GM18499 (cell line): Measurements from ENCODE around the gene RPS27A.
A peak's percentile ranks its signal among the peaks of the same experiment; 100 is the strongest.
"Not testable (repeated sequence)": the region's sequence is repeated elsewhere in the genome, so short reads cannot be mapped to it uniquely, and the experiment has no call there.

Experiments used
- ATAC-seq: cut with Tn5 transposase; IDR thresholded peaks from one replicate; pipeline ENCODE4 v1.9.1; 2021; ENCODE audit warnings: moderate number of reproducible peaks; ENCODE audit not compliant: insufficient read depth, unreplicated experiment

RPS27A gene

GRCh38 chr2:55235724-55236538, 3.4 kb downstream of the RPS27A start:
- ATAC-seq = no peak

DNA sequence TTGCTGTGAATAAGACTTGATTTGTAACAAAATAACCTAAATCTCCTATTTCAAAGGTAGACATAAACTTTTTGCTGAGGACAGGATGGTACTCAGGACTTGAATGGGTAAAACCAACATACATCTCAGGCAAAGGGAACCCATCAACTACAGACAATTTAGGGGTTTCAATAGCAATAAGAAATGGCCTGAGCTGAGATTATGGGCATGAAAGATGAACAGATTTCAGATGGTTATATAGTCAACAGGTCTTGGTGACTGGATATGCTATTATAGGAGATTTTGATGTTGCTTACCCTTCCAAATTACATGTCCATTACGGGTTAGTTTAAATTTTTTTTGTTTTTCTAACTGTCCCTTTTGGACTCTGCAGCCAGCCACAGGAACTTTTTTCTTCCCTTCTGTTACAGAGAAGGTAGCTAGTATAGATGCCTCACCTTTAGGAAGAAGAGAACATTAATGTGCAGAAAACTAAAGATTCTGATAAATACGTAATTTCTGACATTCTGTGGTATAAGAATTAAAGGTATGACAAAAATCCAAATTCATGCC, 4.6 kb downstream of the RPS27A start:
- no peak for ATAC-seq

- ATAC-seq = no peak
These were observed 7.3 kb downstream of the RPS27A start for GRCh38 chr2:55239656-55240222.

DNA sequence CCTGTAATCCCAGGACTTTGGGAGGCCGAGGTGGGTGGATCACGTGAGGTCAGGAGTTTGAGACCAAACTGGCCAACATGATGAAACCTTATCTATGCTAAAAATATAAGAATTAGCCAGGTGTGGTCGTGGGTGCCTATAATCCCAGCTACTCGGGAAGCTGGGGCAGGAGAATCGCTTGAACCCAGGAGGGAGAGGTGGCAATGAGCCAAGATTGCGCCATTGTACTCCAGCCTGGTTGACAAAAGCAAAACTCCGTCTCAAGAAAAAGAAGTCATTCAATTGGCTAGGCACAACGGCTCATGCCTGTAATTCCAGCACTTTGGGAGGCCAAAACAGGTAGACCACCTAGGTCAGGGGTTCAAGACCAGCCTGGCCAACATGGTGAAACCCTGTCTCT, 9.1 kb downstream of the RPS27A start:
- not testable (repeated sequence) for ATAC-seq

- no peak for ATAC-seq
These were observed 10.1 kb downstream of the RPS27A start for GRCh38 chr2:55242617-55243016.

- no peak for ATAC-seq
These were observed 12.9 kb downstream of the RPS27A start for GRCh38 chr2:55245411-55245810.

GRCh38 chr2:55247025-55247424, 14.5 kb downstream of the RPS27A start:
- ATAC-seq = no peak

GRCh38 chr2:55252832-55253231, 20.3 kb downstream of the RPS27A start:
- no peak for ATAC-seq

GRCh38 chr2:55259586-55259985, 27.1 kb downstream of the RPS27A start:
- not testable (repeated sequence) for ATAC-seq

DNA sequence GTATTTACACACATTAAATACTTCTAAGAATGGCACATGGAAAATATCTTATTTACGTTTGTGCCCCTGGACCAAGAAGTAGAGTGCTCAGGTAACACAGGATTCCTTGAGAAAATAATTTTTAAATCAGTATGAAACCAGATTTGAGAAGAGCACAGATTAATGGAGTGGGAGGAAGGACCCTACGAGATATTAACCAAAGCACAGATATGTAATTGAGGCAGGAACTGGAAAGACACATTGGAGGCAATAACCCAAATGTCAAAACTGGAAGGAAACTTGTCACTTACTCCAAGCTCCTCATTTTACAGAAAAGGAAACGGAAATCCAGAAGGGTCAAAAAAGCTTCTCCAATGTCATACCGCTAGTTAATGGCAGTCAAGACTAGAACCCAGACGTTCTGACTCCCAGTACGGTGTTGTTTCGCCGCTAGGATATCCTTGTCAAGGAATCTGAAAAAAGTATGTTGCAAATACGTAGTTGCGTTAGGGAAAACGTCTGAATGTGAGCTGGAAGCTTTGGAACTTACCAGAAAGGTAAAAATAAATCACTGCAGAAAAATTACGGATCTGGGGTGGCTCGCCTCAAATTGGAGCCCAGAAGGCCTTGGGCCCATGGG, 35.9 kb downstream of the RPS27A start:
- no peak for ATAC-seq

DNA sequence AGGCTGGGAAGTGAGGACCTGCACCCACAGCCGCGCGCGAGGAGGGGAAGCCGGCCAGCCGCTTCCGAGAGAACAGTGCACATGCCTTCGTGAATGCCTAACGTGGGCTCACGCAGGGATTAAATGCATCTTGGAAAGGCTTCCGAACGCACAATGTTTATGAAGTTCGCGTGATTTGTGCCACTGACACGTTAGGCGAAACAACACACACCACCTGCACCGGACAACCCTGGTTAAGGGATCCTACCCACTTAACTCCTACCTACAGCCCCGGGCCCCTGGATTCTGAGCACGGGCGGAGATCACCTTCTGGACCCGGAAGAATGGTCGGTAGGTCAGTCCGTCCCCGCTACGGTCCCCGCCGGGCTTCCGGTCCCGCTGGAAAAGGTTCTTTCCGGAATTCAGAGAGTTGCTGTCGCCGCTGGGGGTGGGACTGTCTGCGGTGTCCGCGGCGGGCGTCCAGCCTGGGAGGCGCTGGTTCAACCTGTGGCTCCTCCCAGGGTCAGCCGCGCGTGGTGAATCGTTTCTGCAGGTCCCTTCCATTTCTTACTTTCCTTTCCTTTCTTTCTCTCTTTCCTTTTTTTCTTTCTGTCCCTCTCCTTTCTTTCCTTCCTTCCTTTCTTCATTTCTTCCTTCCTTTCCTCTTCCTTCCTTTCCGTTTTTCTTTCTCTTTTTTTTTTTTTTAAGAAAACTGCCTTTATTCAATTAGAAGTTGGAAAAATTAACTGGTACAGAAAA, 36.6 kb downstream of the RPS27A start, which contains the start of gene MTIF2:
Gene MTIF2 (minus strand): TSS at position 325 of the 738 bp plus-strand sequence. CDS start 5,373 bp downstream, outside the sequence.
- peak; percentile 88 for ATAC-seq

DNA sequence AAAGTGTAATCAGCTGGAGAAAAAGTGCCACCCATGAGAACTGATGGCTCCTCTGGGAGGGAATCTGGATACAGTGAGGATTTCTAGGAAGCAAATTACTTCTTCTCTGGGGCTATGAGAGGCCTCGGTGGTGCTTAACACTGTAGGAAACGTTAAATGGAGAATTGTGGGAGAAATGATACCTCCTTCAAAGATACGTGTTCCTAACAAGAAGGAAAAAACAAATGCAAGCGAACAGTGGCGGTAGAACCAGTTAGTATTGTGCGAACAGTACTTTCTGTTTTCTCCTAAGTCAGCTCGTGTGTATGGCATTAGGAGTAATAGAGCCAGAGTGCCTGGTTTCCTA, 37.1 kb downstream of the RPS27A start:
- ATAC-seq = no peak

DNA sequence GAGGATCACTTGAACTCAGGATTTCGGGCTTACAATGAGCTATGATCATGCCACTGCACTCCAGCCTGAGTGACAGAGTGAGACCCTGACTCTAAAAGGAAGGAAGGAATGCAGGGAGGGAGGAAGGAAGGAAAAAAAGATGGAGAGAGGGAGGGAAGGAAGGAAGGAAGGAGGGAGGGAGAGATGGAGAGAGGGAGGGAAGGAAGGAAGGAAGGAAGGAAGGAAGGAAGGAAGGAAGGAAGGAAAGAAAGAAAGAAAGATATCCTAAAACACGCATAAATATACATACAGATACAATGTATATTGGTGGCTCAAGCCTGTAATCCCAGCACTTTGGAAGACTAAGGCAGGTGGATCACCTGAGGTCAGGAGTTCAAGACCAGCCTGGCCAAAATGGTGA, 41.9 kb downstream of the RPS27A start:
- not testable (repeated sequence) for ATAC-seq

DNA sequence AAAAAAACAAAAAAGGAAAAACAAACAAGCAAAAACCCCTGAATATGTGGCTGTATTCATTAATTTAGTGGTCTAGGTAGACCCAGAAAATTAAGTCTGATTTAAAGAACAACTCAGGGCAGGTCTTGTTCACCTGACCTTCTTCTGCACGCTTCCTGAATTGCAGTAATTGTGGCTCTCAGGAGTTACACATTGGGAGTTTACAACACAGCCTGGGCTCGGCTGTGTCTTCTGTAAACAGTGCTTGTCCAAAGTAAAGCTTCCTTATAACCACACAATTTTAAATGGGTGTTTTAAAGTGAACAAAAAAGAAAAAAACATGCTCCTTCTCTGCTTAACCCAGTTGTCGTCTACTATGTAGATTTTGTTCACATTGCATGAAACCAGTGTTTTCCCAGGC, 44.8 kb downstream of the RPS27A start:
- no peak for ATAC-seq

DNA sequence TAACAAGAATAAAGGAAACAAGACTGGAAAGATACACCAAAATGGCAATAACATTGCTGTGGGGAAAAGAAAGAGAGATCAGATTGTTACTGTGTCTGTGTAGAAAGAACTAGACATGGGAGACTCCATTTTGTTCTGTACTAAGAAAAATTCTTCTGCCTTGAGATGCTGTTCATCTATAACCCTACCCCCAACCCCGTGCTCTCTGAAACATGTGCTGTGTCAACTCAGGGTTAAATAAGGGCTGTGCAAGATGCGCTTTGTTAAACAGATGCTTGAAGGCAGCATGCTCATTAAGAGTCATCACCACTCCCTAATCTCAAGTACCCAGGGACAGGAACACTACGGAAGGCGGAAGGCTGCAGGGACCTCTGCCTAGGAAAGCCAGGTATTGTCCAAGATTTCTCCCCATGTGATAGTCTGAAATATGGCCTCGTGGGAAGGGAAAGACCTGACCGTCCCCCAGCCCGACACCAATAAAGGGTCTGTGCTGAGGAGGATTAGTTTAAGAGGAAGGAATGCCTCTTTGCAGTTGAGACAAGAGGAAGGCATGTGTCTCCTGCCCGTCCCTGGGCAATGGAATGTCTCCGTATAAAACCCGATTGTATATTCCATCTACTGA, 46.8 kb downstream of the RPS27A start:
- not testable (repeated sequence) for ATAC-seq

DNA sequence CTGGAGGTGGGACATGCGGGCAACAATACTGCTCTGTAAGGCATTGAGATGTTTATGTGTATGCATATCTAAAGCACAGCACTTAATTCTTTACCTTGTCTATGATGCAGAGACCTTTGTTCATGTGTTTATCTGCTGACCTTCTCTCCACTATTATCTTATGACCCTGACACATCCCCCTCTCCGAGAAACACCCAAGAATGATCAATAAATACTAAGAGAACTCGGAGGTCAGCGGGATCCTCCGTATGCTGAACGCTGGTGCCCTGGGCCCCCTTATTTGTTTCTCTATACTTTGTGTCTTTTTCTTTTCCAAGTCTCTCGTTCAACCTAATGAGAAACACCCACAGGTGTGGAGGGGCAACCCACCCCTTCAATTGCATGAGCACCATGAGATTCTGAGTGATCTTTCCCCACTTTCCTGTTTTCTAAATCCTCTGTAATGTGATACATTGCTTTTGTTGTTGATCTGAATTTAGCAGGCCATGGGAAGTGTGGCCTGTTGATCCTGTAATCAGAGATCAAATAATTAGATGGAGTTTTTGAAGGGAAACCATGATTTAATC, 47.5 kb downstream of the RPS27A start:
- ATAC-seq = not testable (repeated sequence)

DNA sequence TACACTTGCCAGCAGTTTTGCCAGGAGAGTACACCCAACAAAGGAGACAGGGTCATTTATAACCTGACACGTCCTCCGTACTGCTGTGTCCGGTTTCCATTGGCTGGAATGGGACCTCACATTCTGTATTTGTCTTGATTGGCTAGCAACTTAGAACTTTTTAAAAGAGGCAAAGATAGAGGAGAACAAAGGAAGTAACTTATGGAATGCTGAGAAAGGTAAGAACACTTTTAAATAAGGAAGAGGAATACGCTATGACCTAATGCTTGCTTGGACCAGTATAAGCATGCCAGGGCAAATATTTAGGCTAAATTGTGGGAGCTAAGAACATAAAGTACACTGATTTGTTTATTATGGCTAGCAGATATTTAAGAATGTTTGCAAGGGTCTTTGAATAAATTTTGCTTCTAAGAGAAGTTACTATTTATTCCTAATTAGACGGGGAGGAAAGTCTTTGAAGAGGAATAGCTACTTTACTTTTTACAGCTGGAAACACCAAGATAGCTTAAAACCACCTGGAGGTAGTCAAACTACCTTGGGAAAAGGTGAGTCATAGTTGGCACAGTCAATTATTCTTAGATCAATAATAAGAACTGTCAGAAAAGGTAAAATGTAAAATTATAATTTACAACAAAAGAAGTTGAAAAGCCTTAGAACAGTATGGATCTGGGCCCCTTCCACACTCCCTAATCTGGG, 48.5 kb downstream of the RPS27A start:
- not testable (repeated sequence) for ATAC-seq

- no peak for ATAC-seq
These were observed 49.8 kb downstream of the RPS27A start for GRCh38 chr2:55282110-55282917.
